ENCODE results near the gene AP1G2. TPM values are rescaled to one million over a fixed set of nuclear protein-coding genes. Genes with fewer than 3 reads are reported as not detected.
"Not testable (repeated sequence)": the region's sequence is repeated elsewhere in the genome, so short reads cannot be mapped to it uniquely, and the experiment has no call there.

AP1G2 gene
- polyA plus RNA-seq, 1 of the 3 experiments (the other 2 are of a cell fraction), result 88.3 TPM

GRCh38 chr14:23610815-23611289 lies 43.3 kb upstream of the AP1G2 start (continued):
- TF ChIP-seq EP300 (IDR thresholded peaks at IDR 0.05; ENCODE audit: borderline replicate concordance in 1 of 2, low read depth in 1 of 2, low read length in 1 of 2), result no peak
- no peak for TF ChIP-seq MXI1 (IDR thresholded peaks at IDR 0.05; ENCODE audit: low read depth, low read length)
- TF ChIP-seq RCOR1 (IDR thresholded peaks at IDR 0.05; ENCODE audit: low read length), result no peak
- no peak for TF ChIP-seq TEAD4 (IDR thresholded peaks at IDR 0.05; ENCODE audit: borderline replicate concordance, insufficient read depth)

GRCh38 chr14:23610090-23610814 lies 42.7 kb upstream of the AP1G2 start:
- Histone ChIP-seq H4K20me1 (ENCODE audit: insufficient read depth) (no peaks in the 10 kb centered on the region; the same call in 1 of the 2 replicates), H3K27ac (ENCODE audit: low read depth in 2 of 2, low read length in 1 of 2) (no peak overlapping the region), H3K4me3 (ENCODE audit: low read depth in 2 of 2, low read length in 1 of 2) (no peak overlapping the region), H3K9ac (no peak overlapping the region), H3K9me3 (no peaks in the 10 kb centered on the region), H3F3A (replicated peaks; ENCODE audit: insufficient read depth) (no peaks in the 10 kb centered on the region), H3K79me2 (ENCODE audit: insufficient read depth) (no peaks in the 10 kb centered on the region), H3K4me1 (ENCODE audit: control insufficient read depth in 1 of 2, insufficient read depth in 2 of 2, low read depth in 1 of 2, low read length in 1 of 2) (no peaks in the 10 kb centered on the region), H2AFZ (ENCODE audit: low read depth) (no peak overlapping the region), H3K27me3 (ENCODE audit: insufficient read depth) (peaks cover 8% of the 10 kb centered on the region; the same call in 1 of the 2 replicates), H3K36me3 (replicated peaks in 1 of 2; ENCODE audit: control insufficient read depth in 1 of 2, insufficient read depth in 2 of 2, low read length in 1 of 2) (no peaks in the 10 kb centered on the region), H3K9me2 (no peaks in the 10 kb centered on the region), H3K4me2 (no peak overlapping the region)
- TF ChIP-seq ZBTB33 (IDR thresholded peaks at IDR 0.05; ENCODE audit: borderline replicate concordance, low read depth) (no peak), MEF2A (IDR thresholded peaks at IDR 0.05; ENCODE audit: borderline replicate concordance, low read depth) (no peak), TEAD4 (IDR thresholded peaks at IDR 0.05; ENCODE audit: borderline replicate concordance, insufficient read depth) (no peak), CHD2 (IDR thresholded peaks at IDR 0.05; ENCODE audit: low read length, partially characterized antibody) (no peak), POLR2AphosphoS5 (IDR thresholded peaks at IDR 0.05; ENCODE audit: low read depth, low read length) (no peak), IRF3 (IDR thresholded peaks at IDR 0.05; ENCODE audit: low read depth, low read length) (no peak), MXI1 (IDR thresholded peaks at IDR 0.05; ENCODE audit: low read depth, low read length) (no peak), ELF1 (IDR thresholded peaks at IDR 0.05) (no peak), YY1 (IDR thresholded peaks at IDR 0.05; ENCODE audit: low read depth) (no peak)
- ChIA-PET POLR2A (no interaction called here), CTCF (interaction anchor here (0.6 to 4.8 kb wide), 2 partner anchors 23 to 337 kb away, joined by 4 to 38 read pairs; no protein-coding TSS in a partner anchor)
- no peak for DNase-seq
- WGBS (ENCODE audit: low lambda C conversion rate), result 0% methylated on average over 2 of the region's 2 CpGs

DNA sequence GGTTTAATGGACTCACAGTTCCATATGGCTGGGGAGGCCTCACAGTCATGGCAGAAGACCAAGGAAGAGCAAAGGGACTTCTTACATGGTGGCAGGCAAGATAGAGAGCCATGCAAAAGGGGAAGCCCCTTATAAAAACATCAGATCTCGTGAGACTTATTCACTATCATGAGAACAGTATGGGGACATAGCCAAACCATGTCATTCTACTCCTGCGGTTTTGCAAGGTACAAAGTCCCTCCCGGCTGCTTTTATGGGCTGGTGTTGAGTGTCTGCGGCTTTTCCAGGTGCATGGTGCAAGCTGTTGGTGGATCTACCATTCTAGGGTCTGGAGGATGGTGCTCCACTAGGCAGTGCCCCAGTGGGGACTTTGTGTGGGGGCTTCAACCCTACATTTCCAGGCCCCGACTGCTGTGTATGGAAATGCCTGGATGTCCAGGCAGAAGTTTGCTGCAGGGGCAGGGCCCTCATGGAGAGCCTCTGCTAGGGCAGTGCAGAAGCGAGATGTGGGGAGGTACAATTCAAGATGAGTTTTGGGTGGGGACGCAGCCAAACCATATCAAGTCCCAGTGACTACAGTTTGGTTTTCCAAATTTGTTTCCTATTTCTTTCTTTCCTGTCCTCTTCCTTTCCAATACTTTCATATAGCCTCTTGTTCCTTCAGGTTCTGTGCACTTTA lies 42.0 kb upstream of the AP1G2 start:
- H3K4me1 ChIP-seq (ENCODE audit: control insufficient read depth in 1 of 2, insufficient read depth in 2 of 2, low read depth in 1 of 2, low read length in 1 of 2); DNase-seq: not testable (repeated sequence)

More for the DNA sequence above, 42.0 kb upstream of the AP1G2 start:
- H3K4me2 ChIP-seq; H2AFZ ChIP-seq (ENCODE audit: low read depth); H4K20me1 ChIP-seq (ENCODE audit: insufficient read depth); H3K9ac ChIP-seq; H3K79me2 ChIP-seq (ENCODE audit: insufficient read depth); POLR2A ChIA-PET; H3K36me3 ChIP-seq (replicated peaks in 1 of 2; ENCODE audit: control insufficient read depth in 1 of 2, insufficient read depth in 2 of 2, low read length in 1 of 2); H3K9me3 ChIP-seq; H3F3A ChIP-seq (replicated peaks; ENCODE audit: insufficient read depth); H3K9me2 ChIP-seq; H3K27me3 ChIP-seq (ENCODE audit: insufficient read depth); H3K4me3 ChIP-seq (ENCODE audit: low read depth in 2 of 2, low read length in 1 of 2); H3K27ac ChIP-seq (ENCODE audit: low read depth in 2 of 2, low read length in 1 of 2): not testable (repeated sequence)
- 12% methylated on average over 6 of the region's 7 CpGs for WGBS (ENCODE audit: low lambda C conversion rate)
- CTCF ChIA-PET, result interaction anchor here (1.2 kb wide), 1 partner anchor 20 kb away, joined by 5 read pairs; no protein-coding TSS in a partner anchor
